IMR-90 (cell line): ENCODE results near the gene NOL9. TPM values are rescaled to one million over a fixed set of nuclear protein-coding genes. Genes with fewer than 3 reads are reported as not detected.

Experiments
- ATAC-seq: fragments of 200-7000 bp; cut with Tn5 transposase; 2 replicates; pipeline ENCODE4 v1.9.1; 2020; ENCODE audit warnings: low read depth, mild to moderate bottlenecking, moderate library complexity
- BruUV-seq: library from RNA; stranded (reverse); fragments of 400-500 nt; replicated peaks from 2 replicates; lab custom pipeline; 2021; lab: Mats Ljungman, UMichigan
- CTCF ChIA-PET: fragments of 300-600 bp; formaldehyde crosslinking; extraction: SDS; loops from one replicate; lab custom pipeline; 2021; ENCODE audit warnings: antibody characterized with exemption; lab: Yijun Ruan, JAX
- POLR2A ChIA-PET: fragments of 300-600 bp; sonication (Branson Sonifier 250); formaldehyde crosslinking; loops from one replicate; lab custom pipeline; 2022; ENCODE audit warnings: antibody characterized with exemption; ENCODE audit not compliant: unreplicated experiment; lab: Charles Lee
- DNase-seq: peaks from one replicate; pipeline ENCODE4 v3.0.0; 2013
- H2AFZ ChIP-seq: replicated peaks from 2 replicates; pipeline ENCODE3; 2013; ENCODE audit warnings: low read length, mild to moderate bottlenecking; ENCODE audit not compliant: poor library complexity
- H2AK5ac ChIP-seq: 2 replicates; pipeline ENCODE4 v1.6.1; 2013; ENCODE audit warnings: low read depth, low read length, inconsistent platforms
- H2AK9ac ChIP-seq: replicated peaks from 2 replicates; pipeline ENCODE3; 2013; ENCODE audit warnings: mild to moderate bottlenecking, low read depth, low read length, moderate library complexity; ENCODE audit not compliant: poor library complexity
- H2BK120ac ChIP-seq: 2 replicates; pipeline ENCODE4 v1.6.1; 2013; ENCODE audit warnings: low read depth, low read length, inconsistent platforms
- H2BK15ac ChIP-seq: 3 replicates; pipeline ENCODE4 v1.6.1; 2013; ENCODE audit warnings: low read depth, low read length, inconsistent platforms
- H2BK20ac ChIP-seq: 2 replicates; pipeline ENCODE4 v1.6.1; 2013; ENCODE audit warnings: low read depth, mild to moderate bottlenecking, inconsistent platforms, low read length, moderate library complexity
- H2BK5ac ChIP-seq: 2 replicates; pipeline ENCODE4 v1.6.1; 2013; ENCODE audit warnings: mild to moderate bottlenecking, low read depth, low read length, inconsistent platforms; ENCODE audit not compliant: poor library complexity, severe bottlenecking
- H3K14ac ChIP-seq: replicated peaks from 2 replicates; pipeline ENCODE4 v1.6.1; 2013; ENCODE audit warnings: low read depth, low read length, inconsistent platforms
- H3K18ac ChIP-seq: 2 replicates; pipeline ENCODE4 v1.6.1; 2013; ENCODE audit warnings: low read depth, low read length, control low read depth
- H3K23ac ChIP-seq: 2 replicates; pipeline ENCODE4 v1.6.1; 2013; ENCODE audit warnings: low read depth, low read length, inconsistent platforms
- H3K27ac ChIP-seq: 2 replicates; pipeline ENCODE4 v1.5.1; 2013; ENCODE audit warnings: mild to moderate bottlenecking, control low read depth, low read length; ENCODE audit not compliant: insufficient read depth
- H3K27me3 ChIP-seq: 2 replicates; pipeline ENCODE4 v1.6.1; 2013; ENCODE audit warnings: low read length; ENCODE audit not compliant: control insufficient read depth, insufficient read depth
- H3K36me3 ChIP-seq: 2 replicates; pipeline ENCODE4 v1.6.1; 2013; ENCODE audit warnings: low read length, mixed read lengths; ENCODE audit not compliant: control insufficient read depth, insufficient read depth
- H3K4ac ChIP-seq: 2 replicates; pipeline ENCODE4 v1.6.1; 2013; ENCODE audit warnings: low read depth, low read length, inconsistent platforms
- H3K4me1 ChIP-seq: 2 replicates; pipeline ENCODE4 v1.6.1; 2013; ENCODE audit warnings: low read length, mixed read lengths; ENCODE audit not compliant: control insufficient read depth, insufficient read depth
- H3K4me2 ChIP-seq: 2 replicates; pipeline ENCODE4 v1.6.1; 2013; ENCODE audit warnings: low read depth, mild to moderate bottlenecking, control low read depth, low read length, moderate library complexity
- H3K4me3 ChIP-seq: 2 replicates; pipeline ENCODE4 v1.5.1; 2013; ENCODE audit warnings: low read depth, mild to moderate bottlenecking, control low read depth, low read length, moderate library complexity; ENCODE audit not compliant: insufficient read depth
- H3K56ac ChIP-seq: 2 replicates; pipeline ENCODE4 v1.6.1; 2013; ENCODE audit warnings: low read length, inconsistent platforms; ENCODE audit not compliant: insufficient read depth; ENCODE audit errors: extremely low read depth
- H3K79me1 ChIP-seq, 2 experiments: 2 replicates each; pipeline ENCODE4 v1.6.1; 2013; ENCODE audit warnings: low read length in 2 of 2, inconsistent platforms in 1 of 2, low read depth in 1 of 2
- H3K9ac ChIP-seq: 2 replicates; pipeline ENCODE4 v1.6.1; 2013; ENCODE audit warnings: low read depth, low read length, control low read depth
- H3K9me1 ChIP-seq: 2 replicates; pipeline ENCODE4 v1.6.1; 2013; ENCODE audit warnings: low read length, inconsistent platforms; ENCODE audit not compliant: insufficient read depth
- H3K9me3 ChIP-seq: 2 replicates; pipeline ENCODE4 v1.6.1; 2013; ENCODE audit warnings: low read length; ENCODE audit not compliant: control insufficient read depth, insufficient read depth
- H4K20me1 ChIP-seq: 2 replicates; pipeline ENCODE4 v1.6.1; 2013; ENCODE audit warnings: low read length, inconsistent platforms; ENCODE audit not compliant: insufficient read depth
- H4K5ac ChIP-seq: 2 replicates; pipeline ENCODE4 v1.6.1; 2013; ENCODE audit warnings: mild to moderate bottlenecking, low read depth, low read length, control low read depth
- H4K8ac ChIP-seq, 2 experiments: 2 replicates each; pipeline ENCODE4 v1.6.1; 2013; ENCODE audit warnings: low read depth in 2 of 2, low read length in 2 of 2, control low read depth in 1 of 2, inconsistent platforms in 1 of 2
- H4K91ac ChIP-seq: 2 replicates; pipeline ENCODE4 v1.6.1; 2013; ENCODE audit warnings: low read depth, low read length, inconsistent platforms; ENCODE audit not compliant: insufficient read depth
- CEBPB ChIP-seq: IDR thresholded peaks from 2 replicates; pipeline ENCODE4 v1.6.1; 2012; ENCODE audit warnings: low read depth, low read length, improper control_type of control experiment
- FOS ChIP-seq: fragments of 150-350 bp; IDR thresholded peaks from 2 replicates; pipeline ENCODE4 v1.6.1; 2016; ENCODE audit warnings: low read depth, low read length
- WGBS, 2 experiments: methylation state at CpG; one replicate each; pipeline versions ENCODE4 v1.1.5 to v1.1.7; 2013; ENCODE audit warnings: missing lambda C conversion rate in 2 of 2; ENCODE audit not compliant: insufficient read length in 1 of 2; ENCODE audit errors: extremely low coverage in 2 of 2; 5-methylcytosine and 5-hydroxymethylcytosine counted together
- dilution Hi-C: fragments of 300-500 bp; cut with HindIII; formaldehyde crosslinking; loops from one replicate; pipeline ENCODE4 v1.14.3; 2018; ENCODE audit warnings: low sequenced_read_pairs; ENCODE audit not compliant: unreplicated experiment
- in situ Hi-C: fragments of 300-500 bp; cut with MboI; formaldehyde crosslinking; loops from 3 replicates; pipeline ENCODE4 v1.14.3; 2019; ENCODE audit warnings: low sequenced_read_pairs, inconsistent platforms, mixed read lengths
- intact Hi-C: fragments of 100-400 bp; cut with micrococcal nuclease; formaldehyde crosslinking; loops from 2 replicates; pipeline ENCODE4 v1.10.0; 2022
- polyA plus RNA-seq, 3 experiments: library from polyadenylated mRNA; depleted of rRNA; stranded (reverse); fragments of >200 nt; gene quantifications; 2 replicates each; pipeline ENCODE4 v1.2.3, GENCODE V29; 2012; ENCODE audit warnings: low replicate concordance in 1 of 3
- total RNA-seq: library from RNA; depleted of rRNA; stranded (reverse); fragments of >200 nt; gene quantifications from 2 replicates; pipeline ENCODE4 v1.2.3, GENCODE V29; 2012
- TF ChIP-seq, protein P1 (sequence below): fragments of 150-350 bp; IDR thresholded peaks from 2 replicates; pipeline ENCODE4 v1.6.1; 2017; ENCODE audit warnings: mild to moderate bottlenecking, antibody characterized with exemption, low read length, low read depth

The NOL9 gene
- total and polyA plus RNA-seq, 2 of the 4 experiments (the other 2 are of a cell fraction) = 13.0 to 19.2 TPM

DNA sequence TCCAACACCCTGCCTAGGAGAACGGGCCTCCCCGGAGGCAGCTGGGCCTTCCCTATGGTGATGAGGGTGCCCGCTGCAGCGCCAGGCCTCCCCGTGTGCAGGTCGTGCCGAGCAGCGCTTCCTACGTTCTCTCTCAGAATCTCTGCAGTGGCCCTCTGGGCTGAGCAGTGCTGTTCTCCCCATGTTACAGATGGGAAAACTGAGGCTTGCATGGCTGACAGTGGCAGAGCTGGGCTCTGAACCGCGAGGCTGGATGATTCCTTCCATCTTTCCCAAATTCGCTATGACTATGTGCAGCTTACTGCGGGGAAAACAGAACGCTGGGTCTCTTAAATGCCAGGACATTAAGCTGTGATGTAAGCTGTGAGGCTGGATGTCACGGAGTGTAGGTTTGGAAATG, 39.5 kb upstream of the NOL9 start:
- peak overlapping the region; percentile 23 for H2AFZ ChIP-seq
- ChIA-PET POLR2A (no interaction called here), CTCF (no interaction called here)
- no peak overlapping the region for H3K9ac ChIP-seq
- DNase-seq (no peak), ATAC-seq (no peak)
- H3K36me3 ChIP-seq = peaks cover 88% of the 10 kb centered on the region
- no peak overlapping the region for H3K4me2 ChIP-seq
- WGBS, 2 experiments = 100% methylated on average over 2 of the region's 15 CpGs; no CpG with 5 or more reads in 1 of the 2 experiments
- no peak overlapping the region for H3K14ac ChIP-seq
- TF ChIP-seq, protein P1, sequence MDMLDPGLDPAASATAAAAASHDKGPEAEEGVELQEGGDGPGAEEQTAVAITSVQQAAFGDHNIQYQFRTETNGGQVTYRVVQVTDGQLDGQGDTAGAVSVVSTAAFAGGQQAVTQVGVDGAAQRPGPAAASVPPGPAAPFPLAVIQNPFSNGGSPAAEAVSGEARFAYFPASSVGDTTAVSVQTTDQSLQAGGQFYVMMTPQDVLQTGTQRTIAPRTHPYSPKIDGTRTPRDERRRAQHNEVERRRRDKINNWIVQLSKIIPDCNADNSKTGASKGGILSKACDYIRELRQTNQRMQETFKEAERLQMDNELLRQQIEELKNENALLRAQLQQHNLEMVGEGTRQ = no peak
- no peak for TF ChIP-seq FOS
- TF ChIP-seq CEBPB = no peak
- in situ Hi-C loops (no loop called here), intact Hi-C loops (no loop called here), dilution Hi-C loops (no loop called here)
- no peak overlapping the region for H2AK5ac ChIP-seq
- peaks cover 79% of the 10 kb centered on the region for H4K20me1 ChIP-seq
- H4K8ac ChIP-seq = no peak overlapping the region
- no TSS peak for BruUV-seq
- H3K56ac ChIP-seq = no peak overlapping the region
- no peaks in the 10 kb centered on the region for H3K9me3 ChIP-seq
- H3K4me1 ChIP-seq = no peaks in the 10 kb centered on the region; the same call in 1 of the 2 replicates
- H4K5ac ChIP-seq = no peak overlapping the region
- no peak overlapping the region for H2BK20ac ChIP-seq
- H3K4me3 ChIP-seq = no peak overlapping the region
- H2BK5ac ChIP-seq = no peak overlapping the region
- H4K91ac ChIP-seq = no peak overlapping the region
- H3K27ac ChIP-seq = no peak overlapping the region
- H2AK9ac ChIP-seq = peak overlapping the region; percentile 74
- H3K27me3 ChIP-seq = no peaks in the 10 kb centered on the region
- no peak overlapping the region for H2BK15ac ChIP-seq
- 0 out of 2 replicates have a peak, but pooled peaks cover under 1% of the 10 kb centered on the region for H3K9me1 ChIP-seq
- H3K79me1 ChIP-seq = peaks cover 13 to 83% of the 10 kb centered on the region in 2 experiments
- H2BK120ac ChIP-seq = no peak overlapping the region
- no peak overlapping the region for H3K23ac ChIP-seq
- H3K4ac ChIP-seq = no peak overlapping the region
- no peak overlapping the region for H3K18ac ChIP-seq
